OCI-LY1 (cell line): ENCODE results near the gene HDAC7.

Source experiments
- EZH2 ChIP-seq: fragments of 200-600 bp; sonication (generic), shearing (Covaris generic); IDR thresholded peaks from 2 replicates; pipeline ENCODE4 v1.8.0; 2017; ENCODE audit warnings: borderline replicate concordance, mixed run types, mild to moderate bottlenecking, antibody characterized with exemption, low read length, moderate library complexity, mixed read lengths
- TF ChIP-seq, protein P1 (sequence below): fragments of 200-600 bp; sonication (generic), shearing (Covaris generic); IDR thresholded peaks from 2 replicates; pipeline ENCODE4 v1.5.1; 2017; ENCODE audit warnings: mild to moderate bottlenecking, antibody characterized with exemption, low read length, moderate library complexity, mixed read lengths

- TF ChIP-seq, protein P1, sequence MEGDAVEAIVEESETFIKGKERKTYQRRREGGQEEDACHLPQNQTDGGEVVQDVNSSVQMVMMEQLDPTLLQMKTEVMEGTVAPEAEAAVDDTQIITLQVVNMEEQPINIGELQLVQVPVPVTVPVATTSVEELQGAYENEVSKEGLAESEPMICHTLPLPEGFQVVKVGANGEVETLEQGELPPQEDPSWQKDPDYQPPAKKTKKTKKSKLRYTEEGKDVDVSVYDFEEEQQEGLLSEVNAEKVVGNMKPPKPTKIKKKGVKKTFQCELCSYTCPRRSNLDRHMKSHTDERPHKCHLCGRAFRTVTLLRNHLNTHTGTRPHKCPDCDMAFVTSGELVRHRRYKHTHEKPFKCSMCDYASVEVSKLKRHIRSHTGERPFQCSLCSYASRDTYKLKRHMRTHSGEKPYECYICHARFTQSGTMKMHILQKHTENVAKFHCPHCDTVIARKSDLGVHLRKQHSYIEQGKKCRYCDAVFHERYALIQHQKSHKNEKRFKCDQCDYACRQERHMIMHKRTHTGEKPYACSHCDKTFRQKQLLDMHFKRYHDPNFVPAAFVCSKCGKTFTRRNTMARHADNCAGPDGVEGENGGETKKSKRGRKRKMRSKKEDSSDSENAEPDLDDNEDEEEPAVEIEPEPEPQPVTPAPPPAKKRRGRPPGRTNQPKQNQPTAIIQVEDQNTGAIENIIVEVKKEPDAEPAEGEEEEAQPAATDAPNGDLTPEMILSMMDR = peak; percentile 49; the same call in 1 of the 2 replicates
- no peak for TF ChIP-seq EZH2
Measured at GRCh38 chr12:47802312-47802711, 17.4 kb downstream of the HDAC7 start.
